NCI-H146 (cell line): Measurements from ENCODE around the gene ARSI.

ENCODE experiments used
- DNase-seq: peaks from one replicate; lab custom pipeline; 2025; lab: John Stamatoyannopoulos, UW

The ARSI gene

DNA sequence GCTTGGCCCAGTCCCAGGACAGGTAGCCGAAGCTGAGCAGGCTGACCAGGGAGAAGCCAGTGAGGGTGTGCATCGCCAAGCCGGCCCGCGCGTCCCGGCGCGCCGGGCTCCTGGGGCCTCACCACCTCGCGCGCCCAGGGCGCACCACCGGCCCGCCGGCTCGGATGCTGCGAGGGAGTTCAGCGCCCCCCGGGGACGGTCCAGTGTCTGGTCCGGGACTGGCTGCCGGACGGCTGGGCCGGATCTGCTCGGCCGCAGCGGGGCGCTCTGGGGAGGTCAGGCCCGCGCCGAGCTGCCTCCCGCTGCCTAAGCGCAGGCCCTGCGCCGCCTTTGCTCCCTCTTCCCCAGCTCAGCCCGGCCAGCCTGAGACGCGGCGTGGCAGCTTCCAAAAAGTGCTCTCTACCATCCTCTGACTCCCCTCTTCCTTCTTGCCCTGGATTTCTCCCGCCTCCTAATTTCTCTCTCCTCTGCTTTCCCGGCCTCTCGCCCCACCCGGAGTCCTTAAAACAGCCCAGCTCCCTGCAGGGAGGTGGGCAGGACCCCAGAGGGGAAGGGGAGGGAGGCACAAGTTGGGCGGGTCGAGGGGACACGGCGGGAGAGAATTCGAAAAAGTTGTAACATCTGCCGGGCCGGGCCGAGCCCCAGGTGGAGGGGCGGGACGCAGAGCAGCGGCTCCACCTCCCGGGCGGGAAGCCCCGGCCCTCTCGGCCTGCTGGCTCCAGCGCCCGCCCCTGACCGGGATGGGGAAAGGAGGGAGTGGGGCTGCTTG lies at the start of gene ARSI:
Gene ARSI, minus strand, starts transcription at position 605 of the 769 bp plus-strand sequence. Its CDS starts 532 bp downstream, at position 73.
- DNase-seq = no peak

- DNase-seq = peak; percentile 66
These were observed 48.0 kb upstream of the ARSI start for GRCh38 chr5:150350524-150351344.

DNA sequence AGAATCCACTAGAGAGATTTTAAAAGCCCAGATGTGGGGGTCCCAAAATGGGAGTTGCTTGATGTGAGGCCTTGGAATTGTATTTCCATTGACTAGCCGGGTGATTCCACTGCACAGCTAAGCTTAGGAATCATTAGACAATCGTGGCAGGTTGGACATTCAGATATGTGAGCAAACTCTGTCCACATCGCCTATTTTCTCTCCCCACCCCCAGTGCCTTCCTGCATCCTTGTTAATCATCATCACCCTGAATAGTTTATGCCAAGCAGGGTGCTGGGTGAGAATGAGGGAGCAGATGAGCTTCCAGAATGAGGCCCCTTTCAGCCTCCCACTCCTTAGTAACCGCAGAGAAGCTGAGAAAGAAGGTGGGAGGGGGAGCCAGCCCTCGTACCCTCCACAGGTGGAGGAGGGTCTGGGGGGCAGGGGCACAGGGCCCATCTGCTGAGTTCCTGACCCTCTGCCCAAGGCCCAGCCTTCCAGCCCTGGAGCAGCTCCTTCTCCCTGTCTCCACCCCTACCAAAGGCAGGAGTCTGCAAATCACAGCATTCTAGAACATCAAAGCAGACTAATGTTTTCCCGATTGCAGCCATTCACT lies 47.1 kb upstream of the ARSI start:
- no peak for DNase-seq

DNA sequence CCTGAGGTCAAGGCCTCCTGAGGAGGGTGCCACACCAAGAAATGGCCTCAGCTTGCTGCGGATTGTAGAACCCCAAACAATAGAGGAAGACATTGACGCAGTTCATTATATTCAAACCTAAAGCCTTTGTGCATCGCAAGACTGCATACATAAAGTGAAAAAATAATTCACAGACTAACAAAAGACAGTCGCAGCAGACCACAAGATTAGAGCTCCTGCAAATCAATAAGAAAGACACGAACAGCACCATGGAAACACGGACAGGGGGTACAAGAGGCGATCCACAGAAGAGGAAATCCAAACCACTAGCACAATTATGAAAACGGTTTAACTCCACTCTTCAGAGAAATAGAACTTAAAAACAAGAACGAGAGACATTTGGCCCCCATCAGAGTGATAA lies 44.7 kb upstream of the ARSI start:
- DNase-seq = no peak

GRCh38 chr5:150347003-150347402 lies 44.3 kb upstream of the ARSI start:
- DNase-seq = no peak

GRCh38 chr5:150346592-150346991 lies 43.9 kb upstream of the ARSI start:
- DNase-seq = no peak

DNA sequence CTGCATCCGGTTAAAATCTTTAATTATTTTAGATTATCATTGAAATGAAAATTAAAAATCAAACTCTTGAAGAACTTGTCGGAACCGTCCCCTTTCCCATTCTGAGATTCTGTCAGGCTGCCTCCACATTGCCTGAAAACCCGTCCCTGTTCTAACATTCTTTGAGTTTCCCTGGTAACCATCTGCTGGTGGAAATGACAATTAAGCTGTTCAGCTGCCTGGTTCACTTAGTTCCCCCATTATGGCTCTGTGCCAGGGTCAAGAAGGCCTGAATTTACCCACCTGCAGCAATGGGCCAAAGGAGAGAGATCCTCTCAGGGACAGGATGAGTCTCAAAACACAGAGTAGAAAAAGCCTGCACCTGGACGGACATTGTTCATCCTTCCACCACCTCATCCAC lies 43.0 kb upstream of the ARSI start:
- peak; percentile 58 for DNase-seq

DNA sequence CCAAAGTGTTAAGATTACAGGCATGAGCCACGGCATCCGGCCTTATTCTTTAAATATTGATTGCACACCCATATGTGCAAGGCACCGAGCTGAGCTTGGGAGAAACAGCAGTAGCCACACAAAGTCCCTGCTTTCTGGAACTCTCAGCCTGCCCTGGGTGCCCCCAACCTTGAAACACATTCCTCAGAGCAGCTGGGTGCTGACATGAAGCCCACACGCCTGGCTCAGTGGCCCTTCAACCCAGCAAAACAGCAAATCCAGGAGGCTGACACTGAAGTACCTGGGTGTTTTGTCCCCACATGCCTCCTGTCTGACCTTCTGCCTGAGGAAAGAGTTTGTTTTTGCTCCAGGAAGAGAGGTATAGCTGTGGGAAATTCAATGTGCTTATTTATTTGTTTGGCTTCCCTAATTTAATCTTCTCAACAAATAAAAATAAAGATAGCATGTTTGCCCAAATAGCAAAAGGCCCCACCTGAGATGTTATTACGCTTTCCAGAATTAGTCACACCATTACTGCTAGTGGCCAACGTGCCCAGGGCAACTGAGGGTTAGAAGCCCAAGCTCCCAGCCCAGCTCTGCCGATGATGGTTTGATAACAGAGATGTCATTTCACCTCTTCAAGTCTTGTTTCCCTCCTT lies 41.4 kb upstream of the ARSI start:
- DNase-seq = no peak

DNA sequence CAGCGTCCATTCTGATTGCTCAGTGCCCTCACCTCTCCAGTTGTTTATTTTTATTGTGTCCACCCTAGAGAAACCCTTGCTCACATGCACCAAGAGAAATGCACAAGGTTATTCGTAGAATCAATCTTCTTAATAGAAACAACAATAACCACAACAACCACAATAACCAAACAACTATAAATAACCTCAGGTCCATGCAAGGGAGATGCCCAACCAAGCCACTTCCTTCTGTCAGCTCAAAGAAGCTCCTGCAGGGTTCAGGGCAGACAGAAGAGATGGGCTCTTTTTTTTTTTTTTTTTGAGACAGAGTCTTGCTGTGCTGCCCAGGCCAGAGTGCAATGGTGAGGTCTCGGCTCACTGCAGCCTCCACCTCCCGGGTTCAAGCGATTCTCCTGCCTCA lies 39.9 kb upstream of the ARSI start:
- no peak for DNase-seq

- DNase-seq = no peak
These were observed 39.3 kb upstream of the ARSI start for GRCh38 chr5:150341989-150342388.

GRCh38 chr5:150341331-150341730 lies 38.6 kb upstream of the ARSI start:
- no peak for DNase-seq

- no peak for DNase-seq
These were observed 38.0 kb upstream of the ARSI start for GRCh38 chr5:150340614-150341255.

- no peak for DNase-seq
These were observed 37.1 kb upstream of the ARSI start for GRCh38 chr5:150339841-150340240.

DNA sequence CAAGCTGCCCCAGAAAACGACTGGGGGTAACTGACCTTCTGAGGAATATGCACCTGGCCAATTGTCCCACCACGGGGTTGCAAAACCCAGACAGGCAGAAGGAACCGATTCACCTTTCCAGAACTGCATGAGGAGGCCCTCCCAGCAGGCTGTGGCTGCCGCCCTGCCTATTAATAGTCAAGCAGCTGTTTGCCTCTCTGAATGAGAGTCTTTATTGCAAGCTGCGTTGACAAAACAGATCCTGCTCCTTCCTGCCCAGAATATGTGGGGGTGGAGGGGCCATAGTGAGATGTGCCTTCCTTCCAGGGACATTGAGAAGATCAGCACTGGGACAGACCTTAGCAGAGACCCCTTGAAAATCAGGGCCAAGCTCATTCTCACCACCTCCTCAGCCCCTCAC lies 36.5 kb upstream of the ARSI start:
- DNase-seq = peak; percentile 68

DNA sequence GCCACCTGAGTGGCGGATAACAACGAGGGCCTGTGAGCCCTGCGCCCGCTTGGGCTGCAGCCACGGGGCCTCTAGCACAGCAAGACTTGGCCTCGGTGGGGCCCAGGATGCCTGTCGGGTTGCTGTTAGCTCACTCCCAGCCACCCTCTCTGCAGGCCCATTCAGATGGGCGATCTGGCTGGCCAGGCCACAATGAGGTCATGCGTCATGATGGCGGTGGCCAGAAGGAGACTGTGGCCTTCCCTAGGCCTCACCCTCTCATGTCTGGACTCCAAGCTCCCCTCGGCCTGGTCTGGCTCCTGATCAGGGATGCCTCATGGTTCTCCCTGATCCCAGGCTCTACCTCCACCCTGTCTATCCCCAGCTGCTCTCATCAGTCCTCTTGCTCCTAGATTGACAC lies 35.8 kb upstream of the ARSI start:
- DNase-seq = no peak

DNA sequence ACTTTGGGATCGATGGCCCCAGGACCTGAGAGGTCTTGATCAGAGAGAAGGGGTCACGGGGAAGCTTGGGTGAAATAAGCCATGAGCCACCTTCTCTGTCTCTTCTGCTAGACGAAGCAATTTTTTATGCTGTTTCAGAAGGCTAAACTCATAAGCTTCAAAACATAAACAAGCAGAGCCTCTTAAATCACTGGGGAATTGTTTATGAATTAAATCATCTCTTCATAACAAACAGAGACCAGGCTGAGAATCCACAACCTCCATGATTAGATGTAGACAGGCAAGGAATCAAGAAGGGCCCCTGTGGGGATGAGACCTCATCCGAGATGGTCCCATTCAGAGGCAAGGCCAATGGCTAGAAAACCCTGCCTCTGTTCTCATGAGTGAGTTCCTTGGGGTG lies 33.1 kb upstream of the ARSI start:
- no peak for DNase-seq

- no peak for DNase-seq
These were observed 30.7 kb upstream of the ARSI start for GRCh38 chr5:150333400-150333799.

GRCh38 chr5:150329881-150330876 lies 27.5 kb upstream of the ARSI start:
- DNase-seq = no peak

DNA sequence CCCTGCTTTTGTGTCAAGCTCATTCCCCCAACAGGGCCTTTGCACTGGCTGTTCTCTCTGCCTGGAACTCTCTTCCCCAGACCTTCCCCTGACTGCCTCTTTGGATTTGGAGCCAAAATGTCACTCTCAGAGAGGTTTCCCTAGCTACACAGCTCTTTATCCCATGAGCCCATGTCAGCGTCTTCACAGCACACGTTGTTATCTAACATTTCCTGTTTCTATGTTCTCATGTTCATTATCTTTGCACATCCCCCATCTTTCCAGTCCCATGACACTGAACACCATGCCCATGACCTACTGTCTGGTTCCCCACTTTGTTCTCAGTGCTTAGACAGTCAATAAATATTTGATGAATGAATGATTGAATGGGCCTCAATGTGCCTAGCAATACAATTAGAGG lies 26.3 kb upstream of the ARSI start:
- DNase-seq = no peak

GRCh38 chr5:150328515-150328914 lies 25.8 kb upstream of the ARSI start:
- DNase-seq = no peak

GRCh38 chr5:150327139-150327538 lies 24.4 kb upstream of the ARSI start:
- no peak for DNase-seq
